GM23338 (cell line): ENCODE measurements around the gene SLC35G2. TPM values are rescaled to one million over a fixed set of nuclear protein-coding genes. Genes with fewer than 3 reads are reported as not detected.

Experiments
- ATAC-seq: fragments of 200-7000 bp; cut with Tn5 transposase; 3 replicates; pipeline ENCODE4 v1.9.1; 2020
- DNase-seq: peaks from one replicate; pipeline ENCODE4 v3.0.0-alpha.2; 2015; ENCODE audit warnings: low spot score
- H2AFZ ChIP-seq: fragments of 200-600 bp; sonication (generic); 2 replicates; pipeline ENCODE4 v1.8.0; 2016; ENCODE audit warnings: antibody characterized with exemption, mild to moderate bottlenecking, moderate library complexity
- H3F3A ChIP-seq: fragments of 200-600 bp; sonication (generic); replicated peaks from 2 replicates; pipeline ENCODE4 v1.8.0; 2017; ENCODE audit warnings: antibody characterized with exemption, mixed run types, low read depth
- H3K27ac ChIP-seq: fragments of 200-600 bp; sonication (generic); 2 replicates; pipeline ENCODE4 v1.6.1; 2016; ENCODE audit warnings: low read depth
- H3K27me3 ChIP-seq: fragments of 200-600 bp; sonication (generic); 2 replicates; pipeline ENCODE4 v1.8.0; 2016; ENCODE audit warnings: mild to moderate bottlenecking, mixed run types, moderate library complexity; ENCODE audit not compliant: insufficient read depth
- H3K36me3 ChIP-seq: fragments of 200-600 bp; sonication (generic); 2 replicates; pipeline ENCODE4 v1.8.0; 2016; ENCODE audit warnings: mild to moderate bottlenecking; ENCODE audit not compliant: insufficient read depth
- H3K4me1 ChIP-seq: fragments of 200-600 bp; sonication (generic); 2 replicates; pipeline ENCODE4 v1.8.0; 2016; ENCODE audit warnings: mild to moderate bottlenecking, moderate library complexity; ENCODE audit not compliant: insufficient read depth
- H3K4me2 ChIP-seq: fragments of 200-600 bp; sonication (generic); 2 replicates; pipeline ENCODE4 v1.7.1; 2017; ENCODE audit warnings: mixed run types
- H3K4me3 ChIP-seq: fragments of 200-600 bp; sonication (generic); 2 replicates; pipeline ENCODE4 v1.6.1; 2016; ENCODE audit warnings: mixed run types
- H3K79me2 ChIP-seq: fragments of 200-600 bp; sonication (generic); replicated peaks from 2 replicates; pipeline ENCODE4 v1.8.0; 2017; ENCODE audit warnings: mild to moderate bottlenecking; ENCODE audit not compliant: insufficient read depth
- H3K9me2 ChIP-seq: fragments of 200-600 bp; sonication (generic); 2 replicates; pipeline ENCODE4 v1.8.0; 2017; ENCODE audit not compliant: insufficient read depth
- H4K20me1 ChIP-seq: fragments of 200-600 bp; sonication (generic); replicated peaks from 2 replicates; pipeline ENCODE4 v1.8.0; 2017; ENCODE audit warnings: mild to moderate bottlenecking; ENCODE audit not compliant: insufficient read depth
- H3K27ac Mint-ChIP-seq: 2 replicates; pipeline ENCODE4 v1.8.0; 2020; ENCODE audit warnings: inconsistent platforms, mild to moderate bottlenecking, moderate library complexity, mixed read lengths
- H3K27me3 Mint-ChIP-seq: 3 replicates; pipeline ENCODE4 v1.8.0; 2022; ENCODE audit warnings: low read depth, mild to moderate bottlenecking, moderate library complexity, mixed read lengths, inconsistent platforms; ENCODE audit not compliant: insufficient read depth, poor library complexity
- H3K36me3 Mint-ChIP-seq: 3 replicates; pipeline ENCODE4 v1.8.0; 2021; ENCODE audit warnings: low read depth, mild to moderate bottlenecking, inconsistent platforms, moderate library complexity, mixed read lengths
- H3K4me1 Mint-ChIP-seq: 3 replicates; pipeline ENCODE4 v1.8.0; 2020; ENCODE audit warnings: mild to moderate bottlenecking, inconsistent platforms, mixed read lengths
- H3K4me3 Mint-ChIP-seq: 3 replicates; pipeline ENCODE4 v1.8.0; 2021; ENCODE audit warnings: moderate library complexity, mild to moderate bottlenecking, inconsistent platforms, mixed read lengths
- H3K9me3 Mint-ChIP-seq: 3 replicates; pipeline ENCODE4 v1.8.0; 2020; ENCODE audit warnings: moderate library complexity, mild to moderate bottlenecking, inconsistent platforms, mixed read lengths
- EZH2phosphoT487 ChIP-seq: fragments of 200-600 bp; sonication (generic); IDR thresholded peaks from one replicate; pipeline ENCODE4 v1.8.1; 2018; ENCODE audit warnings: antibody characterized with exemption; ENCODE audit not compliant: unreplicated experiment
- POLR2AphosphoS5 ChIP-seq: IDR thresholded peaks from 2 replicates; pipeline ENCODE4 v1.6.1; 2016; ENCODE audit warnings: antibody characterized with exemption, low read depth
- STAT1 ChIP-seq: IDR thresholded peaks from one replicate; pipeline ENCODE4 v1.6.1; 2016; ENCODE audit warnings: antibody characterized with exemption; ENCODE audit not compliant: unreplicated experiment
- ZNF331 ChIP-seq: fragments of 250-450 bp; sonication (Bioruptor Pico); IDR thresholded peaks from 2 replicates; pipeline ENCODE4 v1.5.0; 2020; ENCODE audit warnings: low read depth, mild to moderate bottlenecking, moderate library complexity
- polyA plus RNA-seq: library from polyadenylated mRNA; unstranded; fragments of >200 nt; fragmentation: Nextera tagmentation; extraction: Ambion mirVana; gene quantifications from 2 replicates; pipeline ENCODE4 v1.2.1, GENCODE V29; 2016
- total RNA-seq: library from RNA; depleted of rRNA; stranded (reverse); fragments of >200 nt; shearing (Covaris generic); gene quantifications from 2 replicates; pipeline ENCODE4 v1.2.3, GENCODE V29; 2014
- TF ChIP-seq, protein P1 (sequence below), 2 experiments: fragments of 200-600 bp in 1 of 2; sonication (generic) in 1 of 2; conservative IDR thresholded peaks; 2 replicates each; pipeline versions ENCODE4 v1.5.1 to v1.6.1; 2016 to 2017; ENCODE audit warnings: antibody characterized with exemption in 2 of 2, low read depth in 2 of 2, mild to moderate bottlenecking in 2 of 2, moderate library complexity in 1 of 2
- TF ChIP-seq, protein P2 (sequence below): IDR thresholded peaks from 2 replicates; pipeline ENCODE4 v1.6.1; 2016; ENCODE audit warnings: antibody characterized with exemption
- TF ChIP-seq, protein P3 (sequence below): fragments of 250-450 bp; sonication (Bioruptor Pico); IDR thresholded peaks from 2 replicates; pipeline ENCODE4 v1.5.0; 2020; ENCODE audit warnings: mild to moderate bottlenecking, moderate library complexity

The SLC35G2 gene
- total and polyA plus RNA-seq, 2 experiments from 2014 or later: 6.8 to 8.8 TPM

DNA sequence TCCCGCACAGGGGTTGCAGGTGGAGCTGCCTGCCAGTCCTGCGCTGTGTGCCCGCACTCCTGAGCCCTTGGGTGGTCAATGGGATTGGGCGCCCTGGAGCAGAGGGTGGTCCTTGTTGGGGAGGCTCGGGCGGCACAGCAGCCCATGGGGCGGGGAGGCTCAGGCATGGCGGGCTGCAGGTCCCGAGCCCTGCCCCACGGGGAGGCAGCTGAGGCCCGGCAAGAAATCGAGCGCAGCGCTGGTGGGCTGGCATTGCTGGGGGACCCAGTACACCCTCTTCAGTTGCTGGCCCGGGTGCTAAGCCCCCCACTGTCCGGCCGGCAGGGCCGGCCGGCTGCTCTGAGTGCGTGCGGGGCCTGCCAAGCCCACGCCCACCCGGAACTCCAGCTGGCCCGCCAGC, 71.0 kb downstream of the SLC35G2 start:
- no peak for ATAC-seq
- Histone ChIP-seq H3K27me3 (no peaks in the 10 kb centered on the region), H3F3A (no peaks in the 10 kb centered on the region), H2AFZ (no peak overlapping the region), H3K4me2 (no peak overlapping the region), H4K20me1 (peaks cover 36% of the 10 kb centered on the region), H3K4me1 (peaks cover 14% of the 10 kb centered on the region; the same call in 1 of the 2 replicates), H3K9me2 (no peaks in the 10 kb centered on the region; the same call in 1 of the 2 replicates), H3K4me3 (no peak overlapping the region), H3K79me2 (peaks cover 92% of the 10 kb centered on the region), H3K36me3 (no peaks in the 10 kb centered on the region), H3K27ac (no peak overlapping the region)
- Mint-ChIP-seq H3K4me1 (peaks cover 19% of the 10 kb centered on the region), H3K4me3 (no peak overlapping the region), H3K36me3 (peaks cover 26% of the 10 kb centered on the region), H3K9me3 (peaks cover 11% of the 10 kb centered on the region), H3K27me3 (peaks cover 2% of the 10 kb centered on the region), H3K27ac (no peak overlapping the region)
- no peak for DNase-seq
- no peak for TF ChIP-seq ZNF331 (CRISPR knock-in tag)

DNA sequence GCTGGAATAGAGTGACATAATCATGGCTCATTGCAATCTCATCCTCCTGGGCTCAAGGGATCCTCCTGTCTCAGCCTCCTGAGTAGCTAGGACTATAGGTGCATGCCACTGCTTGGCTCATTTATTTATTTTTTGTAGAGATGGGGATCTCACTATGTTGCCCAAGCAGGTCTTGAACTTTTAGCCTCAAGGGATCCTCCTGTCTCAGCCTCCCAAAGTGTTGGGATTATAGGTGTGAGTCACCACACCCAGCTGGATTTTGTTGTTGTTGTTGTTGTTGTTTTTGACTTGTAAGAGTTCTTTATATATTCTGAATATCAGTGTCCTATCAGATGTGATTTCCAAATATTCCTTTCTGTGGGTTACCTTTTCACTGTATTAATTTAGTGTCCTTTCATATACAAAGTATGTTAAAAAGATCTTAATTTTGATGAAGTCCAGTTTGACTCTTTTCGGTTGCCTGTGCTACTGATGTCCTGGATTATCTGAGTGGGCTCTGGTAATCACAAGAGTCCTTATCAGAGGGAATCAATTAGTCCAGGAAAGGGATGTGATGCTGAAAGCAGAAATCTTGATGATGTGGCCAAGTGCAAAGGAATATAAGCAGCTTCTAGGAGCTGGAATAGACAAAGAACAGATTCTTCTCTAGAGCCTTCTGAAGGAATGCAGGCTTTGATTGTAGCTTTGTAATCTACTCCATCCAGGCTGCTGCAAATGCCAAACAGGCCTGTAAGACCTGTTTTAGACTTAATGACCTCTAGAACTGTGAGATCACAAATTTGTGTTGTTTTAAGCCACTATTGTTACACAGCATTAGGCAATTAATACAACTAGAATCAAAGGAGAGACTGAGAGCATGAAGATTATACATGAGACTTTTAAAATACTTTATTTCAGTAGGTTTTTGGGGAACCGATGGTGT, 73.3 kb downstream of the SLC35G2 start:
- no peak overlapping the region for H3K4me2 ChIP-seq
- H3K4me1 ChIP-seq: peaks cover 19% of the 10 kb centered on the region; the same call in 1 of the 2 replicates
- ATAC-seq (no peak), DNase-seq (no peak)
- Mint-ChIP-seq H3K4me3 (no peak overlapping the region), H3K4me1 (peaks cover 23% of the 10 kb centered on the region), H3K27me3 (peaks cover 2% of the 10 kb centered on the region), H3K36me3 (peaks cover 26% of the 10 kb centered on the region), H3K9me3 (peaks cover 11% of the 10 kb centered on the region), H3K27ac (no peak overlapping the region)
- no peaks in the 10 kb centered on the region; the same call in 1 of the 2 replicates for H3K9me2 ChIP-seq
- H4K20me1 ChIP-seq: peaks cover 25% of the 10 kb centered on the region
- no peaks in the 10 kb centered on the region for H3K27me3 ChIP-seq
- H3K36me3 ChIP-seq: no peaks in the 10 kb centered on the region
- no peak overlapping the region for H2AFZ ChIP-seq
- no peak overlapping the region for H3K27ac ChIP-seq
- H3F3A ChIP-seq: no peaks in the 10 kb centered on the region
- H3K4me3 ChIP-seq: no peak overlapping the region
- peaks cover 92% of the 10 kb centered on the region for H3K79me2 ChIP-seq
- TF ChIP-seq POLR2AphosphoS5 (no peak), EZH2phosphoT487 (no peak), STAT1 (no peak)
- TF ChIP-seq, protein P1, sequence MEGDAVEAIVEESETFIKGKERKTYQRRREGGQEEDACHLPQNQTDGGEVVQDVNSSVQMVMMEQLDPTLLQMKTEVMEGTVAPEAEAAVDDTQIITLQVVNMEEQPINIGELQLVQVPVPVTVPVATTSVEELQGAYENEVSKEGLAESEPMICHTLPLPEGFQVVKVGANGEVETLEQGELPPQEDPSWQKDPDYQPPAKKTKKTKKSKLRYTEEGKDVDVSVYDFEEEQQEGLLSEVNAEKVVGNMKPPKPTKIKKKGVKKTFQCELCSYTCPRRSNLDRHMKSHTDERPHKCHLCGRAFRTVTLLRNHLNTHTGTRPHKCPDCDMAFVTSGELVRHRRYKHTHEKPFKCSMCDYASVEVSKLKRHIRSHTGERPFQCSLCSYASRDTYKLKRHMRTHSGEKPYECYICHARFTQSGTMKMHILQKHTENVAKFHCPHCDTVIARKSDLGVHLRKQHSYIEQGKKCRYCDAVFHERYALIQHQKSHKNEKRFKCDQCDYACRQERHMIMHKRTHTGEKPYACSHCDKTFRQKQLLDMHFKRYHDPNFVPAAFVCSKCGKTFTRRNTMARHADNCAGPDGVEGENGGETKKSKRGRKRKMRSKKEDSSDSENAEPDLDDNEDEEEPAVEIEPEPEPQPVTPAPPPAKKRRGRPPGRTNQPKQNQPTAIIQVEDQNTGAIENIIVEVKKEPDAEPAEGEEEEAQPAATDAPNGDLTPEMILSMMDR (conservative IDR thresholded peaks at IDR 0.05; ENCODE audit: low read depth in 2 of 2): no peak
- TF ChIP-seq, protein P2, sequence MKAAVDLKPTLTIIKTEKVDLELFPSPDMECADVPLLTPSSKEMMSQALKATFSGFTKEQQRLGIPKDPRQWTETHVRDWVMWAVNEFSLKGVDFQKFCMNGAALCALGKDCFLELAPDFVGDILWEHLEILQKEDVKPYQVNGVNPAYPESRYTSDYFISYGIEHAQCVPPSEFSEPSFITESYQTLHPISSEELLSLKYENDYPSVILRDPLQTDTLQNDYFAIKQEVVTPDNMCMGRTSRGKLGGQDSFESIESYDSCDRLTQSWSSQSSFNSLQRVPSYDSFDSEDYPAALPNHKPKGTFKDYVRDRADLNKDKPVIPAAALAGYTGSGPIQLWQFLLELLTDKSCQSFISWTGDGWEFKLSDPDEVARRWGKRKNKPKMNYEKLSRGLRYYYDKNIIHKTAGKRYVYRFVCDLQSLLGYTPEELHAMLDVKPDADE: no peak
- TF ChIP-seq, protein P3, sequence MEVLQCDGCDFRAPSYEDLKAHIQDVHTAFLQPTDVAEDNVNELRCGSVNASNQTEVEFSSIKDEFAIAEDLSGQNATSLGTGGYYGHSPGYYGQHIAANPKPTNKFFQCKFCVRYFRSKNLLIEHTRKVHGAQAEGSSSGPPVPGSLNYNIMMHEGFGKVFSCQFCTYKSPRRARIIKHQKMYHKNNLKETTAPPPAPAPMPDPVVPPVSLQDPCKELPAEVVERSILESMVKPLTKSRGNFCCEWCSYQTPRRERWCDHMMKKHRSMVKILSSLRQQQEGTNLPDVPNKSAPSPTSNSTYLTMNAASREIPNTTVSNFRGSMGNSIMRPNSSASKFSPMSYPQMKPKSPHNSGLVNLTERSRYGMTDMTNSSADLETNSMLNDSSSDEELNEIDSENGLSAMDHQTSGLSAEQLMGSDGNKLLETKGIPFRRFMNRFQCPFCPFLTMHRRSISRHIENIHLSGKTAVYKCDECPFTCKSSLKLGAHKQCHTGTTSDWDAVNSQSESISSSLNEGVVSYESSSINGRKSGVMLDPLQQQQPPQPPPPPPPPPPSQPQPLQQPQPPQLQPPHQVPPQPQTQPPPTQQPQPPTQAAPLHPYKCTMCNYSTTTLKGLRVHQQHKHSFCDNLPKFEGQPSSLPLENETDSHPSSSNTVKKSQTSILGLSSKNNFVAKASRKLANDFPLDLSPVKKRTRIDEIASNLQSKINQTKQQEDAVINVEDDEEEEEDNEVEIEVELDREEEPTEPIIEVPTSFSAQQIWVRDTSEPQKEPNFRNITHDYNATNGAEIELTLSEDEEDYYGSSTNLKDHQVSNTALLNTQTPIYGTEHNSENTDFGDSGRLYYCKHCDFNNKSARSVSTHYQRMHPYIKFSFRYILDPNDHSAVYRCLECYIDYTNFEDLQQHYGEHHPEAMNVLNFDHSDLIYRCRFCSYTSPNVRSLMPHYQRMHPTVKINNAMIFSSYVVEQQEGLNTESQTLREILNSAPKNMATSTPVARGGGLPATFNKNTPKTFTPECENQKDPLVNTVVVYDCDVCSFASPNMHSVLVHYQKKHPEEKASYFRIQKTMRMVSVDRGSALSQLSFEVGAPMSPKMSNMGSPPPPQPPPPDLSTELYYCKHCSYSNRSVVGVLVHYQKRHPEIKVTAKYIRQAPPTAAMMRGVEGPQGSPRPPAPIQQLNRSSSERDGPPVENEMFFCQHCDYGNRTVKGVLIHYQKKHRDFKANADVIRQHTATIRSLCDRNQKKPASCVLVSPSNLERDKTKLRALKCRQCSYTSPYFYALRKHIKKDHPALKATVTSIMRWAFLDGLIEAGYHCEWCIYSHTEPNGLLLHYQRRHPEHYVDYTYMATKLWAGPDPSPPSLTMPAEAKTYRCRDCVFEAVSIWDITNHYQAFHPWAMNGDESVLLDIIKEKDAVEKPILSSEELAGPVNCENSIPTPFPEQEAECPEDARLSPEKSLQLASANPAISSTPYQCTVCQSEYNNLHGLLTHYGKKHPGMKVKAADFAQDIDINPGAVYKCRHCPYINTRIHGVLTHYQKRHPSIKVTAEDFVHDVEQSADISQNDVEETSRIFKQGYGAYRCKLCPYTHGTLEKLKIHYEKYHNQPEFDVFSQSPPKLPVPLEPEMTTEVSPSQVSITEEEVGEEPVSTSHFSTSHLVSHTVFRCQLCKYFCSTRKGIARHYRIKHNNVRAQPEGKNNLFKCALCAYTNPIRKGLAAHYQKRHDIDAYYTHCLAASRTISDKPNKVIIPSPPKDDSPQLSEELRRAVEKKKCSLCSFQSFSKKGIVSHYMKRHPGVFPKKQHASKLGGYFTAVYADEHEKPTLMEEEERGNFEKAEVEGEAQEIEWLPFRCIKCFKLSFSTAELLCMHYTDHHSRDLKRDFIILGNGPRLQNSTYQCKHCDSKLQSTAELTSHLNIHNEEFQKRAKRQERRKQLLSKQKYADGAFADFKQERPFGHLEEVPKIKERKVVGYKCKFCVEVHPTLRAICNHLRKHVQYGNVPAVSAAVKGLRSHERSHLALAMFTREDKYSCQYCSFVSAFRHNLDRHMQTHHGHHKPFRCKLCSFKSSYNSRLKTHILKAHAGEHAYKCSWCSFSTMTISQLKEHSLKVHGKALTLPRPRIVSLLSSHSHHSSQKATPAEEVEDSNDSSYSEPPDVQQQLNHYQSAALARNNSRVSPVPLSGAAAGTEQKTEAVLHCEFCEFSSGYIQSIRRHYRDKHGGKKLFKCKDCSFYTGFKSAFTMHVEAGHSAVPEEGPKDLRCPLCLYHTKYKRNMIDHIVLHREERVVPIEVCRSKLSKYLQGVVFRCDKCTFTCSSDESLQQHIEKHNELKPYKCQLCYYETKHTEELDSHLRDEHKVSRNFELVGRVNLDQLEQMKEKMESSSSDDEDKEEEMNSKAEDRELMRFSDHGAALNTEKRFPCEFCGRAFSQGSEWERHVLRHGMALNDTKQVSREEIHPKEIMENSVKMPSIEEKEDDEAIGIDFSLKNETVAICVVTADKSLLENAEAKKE (CRISPR knock-in tag): no peak
